GM19452 (cell line): Measurements from ENCODE around the gene TMEM272.

Experiments used
- ATAC-seq: cut with Tn5 transposase; IDR thresholded peaks from one replicate; pipeline ENCODE4 v1.9.1; 2021; ENCODE audit not compliant: unreplicated experiment

The TMEM272 gene

GRCh38 chr13:51783428-51784094 lies 61.4 kb downstream of the TMEM272 start:
- ATAC-seq, result no peak

- ATAC-seq, result no peak
Measured at GRCh38 chr13:51782026-51782710, 62.8 kb downstream of the TMEM272 start.

DNA sequence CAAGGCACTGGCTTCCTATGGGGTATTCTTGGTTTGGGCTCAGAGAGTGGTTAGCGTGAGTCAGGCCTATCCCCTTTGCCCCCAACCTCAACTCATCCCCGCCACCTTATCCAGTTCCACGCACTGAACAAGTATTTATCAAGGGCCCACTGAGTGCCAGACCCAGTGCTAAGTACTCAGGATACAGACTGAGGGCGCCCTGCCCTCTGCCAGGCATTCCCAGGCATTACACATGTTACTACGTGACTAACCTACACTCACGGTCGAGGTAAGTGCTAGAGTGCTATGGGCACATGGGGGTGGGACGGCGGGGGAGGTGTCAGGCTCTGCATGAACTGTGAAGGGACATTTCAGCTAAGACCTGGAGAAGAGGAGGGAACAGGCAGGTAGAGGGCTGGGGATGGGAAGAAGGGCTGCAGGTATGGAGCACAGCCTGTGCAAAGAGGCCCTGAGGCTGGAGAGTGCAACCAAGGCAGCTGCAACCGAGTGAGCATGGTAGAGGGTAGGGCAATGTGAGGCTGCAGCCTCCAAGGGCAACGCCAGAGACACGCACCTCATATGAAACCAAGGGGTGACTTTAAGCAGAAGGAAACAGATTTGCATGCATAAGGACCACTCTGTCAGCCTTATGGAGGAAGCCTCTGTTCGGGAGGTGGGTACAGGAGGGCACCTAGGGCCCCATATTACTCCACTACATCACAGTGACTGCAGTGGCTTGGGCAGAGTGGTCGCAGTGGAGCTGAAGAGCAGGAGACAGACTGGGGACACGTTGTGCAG lies 63.5 kb downstream of the TMEM272 start:
- no peak for ATAC-seq

DNA sequence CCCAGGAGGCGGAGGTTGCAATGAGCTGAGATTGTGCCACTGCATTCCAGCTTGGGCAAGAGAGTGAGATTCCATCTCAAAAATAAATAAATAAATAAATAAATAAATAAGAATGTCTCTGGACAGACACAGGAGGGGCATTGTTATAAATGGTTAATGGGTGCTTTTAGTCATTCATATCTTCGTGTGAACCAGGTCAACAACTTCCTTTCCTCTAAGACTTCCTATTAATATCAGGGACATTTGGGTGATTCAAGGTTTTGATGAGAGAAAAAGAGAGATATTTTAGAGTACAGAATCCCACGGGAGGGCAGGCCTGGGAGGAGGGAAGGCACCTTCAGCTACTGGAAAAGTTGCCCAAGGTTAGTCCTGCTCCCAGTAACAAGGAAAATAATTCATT lies 64.9 kb downstream of the TMEM272 start:
- ATAC-seq, result no peak

- no peak for ATAC-seq
Measured at GRCh38 chr13:51778392-51778791, 66.6 kb downstream of the TMEM272 start.

- no peak for ATAC-seq
Measured at GRCh38 chr13:51777921-51778320, 67.1 kb downstream of the TMEM272 start.

- ATAC-seq, result no peak
Measured at GRCh38 chr13:51776179-51776578, 68.8 kb downstream of the TMEM272 start.

DNA sequence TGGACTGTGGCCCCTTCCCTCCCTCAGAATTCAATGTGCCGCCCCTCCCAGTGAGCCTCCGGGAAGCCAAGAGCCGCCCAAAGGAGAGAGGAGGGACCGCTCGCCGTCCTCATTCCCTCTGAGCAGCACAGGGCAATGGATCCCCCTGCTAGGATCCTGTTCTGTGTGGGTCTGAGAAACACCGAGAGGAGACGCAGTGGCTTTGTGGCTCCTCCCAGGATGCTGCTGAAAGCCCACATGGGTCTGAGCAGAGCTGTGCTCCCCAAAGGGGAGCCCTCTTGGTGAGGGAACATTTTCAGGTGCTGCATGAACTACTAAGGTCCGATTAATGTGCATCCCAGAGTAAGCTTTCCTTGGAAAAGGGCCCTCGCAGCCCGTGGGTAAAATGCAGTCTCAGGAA lies 71.5 kb downstream of the TMEM272 start:
- ATAC-seq, result no peak

DNA sequence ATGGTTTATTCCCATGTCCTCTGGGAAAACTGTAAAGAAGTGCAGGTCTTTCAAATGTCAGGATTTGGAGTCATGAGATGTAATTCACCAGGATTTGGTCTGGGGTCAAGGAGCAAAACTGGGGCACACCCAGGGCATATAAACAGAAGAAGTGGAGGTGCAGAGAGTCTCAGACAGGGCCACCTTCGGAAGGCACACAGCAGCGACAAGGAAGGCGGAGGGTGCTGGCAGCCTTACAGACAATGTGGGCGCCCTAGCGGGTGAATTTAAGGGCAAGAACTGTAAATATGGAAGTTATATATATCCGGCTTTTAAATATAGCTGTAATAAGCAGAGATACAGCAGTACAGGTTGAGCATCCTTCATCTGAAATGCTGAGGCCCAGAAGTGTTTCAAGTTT lies 72.2 kb downstream of the TMEM272 start:
- no peak for ATAC-seq

- no peak for ATAC-seq
Measured at GRCh38 chr13:51772105-51772455, 72.9 kb downstream of the TMEM272 start.

- no peak for ATAC-seq
Measured at GRCh38 chr13:51771418-51772104, 73.4 kb downstream of the TMEM272 start.

DNA sequence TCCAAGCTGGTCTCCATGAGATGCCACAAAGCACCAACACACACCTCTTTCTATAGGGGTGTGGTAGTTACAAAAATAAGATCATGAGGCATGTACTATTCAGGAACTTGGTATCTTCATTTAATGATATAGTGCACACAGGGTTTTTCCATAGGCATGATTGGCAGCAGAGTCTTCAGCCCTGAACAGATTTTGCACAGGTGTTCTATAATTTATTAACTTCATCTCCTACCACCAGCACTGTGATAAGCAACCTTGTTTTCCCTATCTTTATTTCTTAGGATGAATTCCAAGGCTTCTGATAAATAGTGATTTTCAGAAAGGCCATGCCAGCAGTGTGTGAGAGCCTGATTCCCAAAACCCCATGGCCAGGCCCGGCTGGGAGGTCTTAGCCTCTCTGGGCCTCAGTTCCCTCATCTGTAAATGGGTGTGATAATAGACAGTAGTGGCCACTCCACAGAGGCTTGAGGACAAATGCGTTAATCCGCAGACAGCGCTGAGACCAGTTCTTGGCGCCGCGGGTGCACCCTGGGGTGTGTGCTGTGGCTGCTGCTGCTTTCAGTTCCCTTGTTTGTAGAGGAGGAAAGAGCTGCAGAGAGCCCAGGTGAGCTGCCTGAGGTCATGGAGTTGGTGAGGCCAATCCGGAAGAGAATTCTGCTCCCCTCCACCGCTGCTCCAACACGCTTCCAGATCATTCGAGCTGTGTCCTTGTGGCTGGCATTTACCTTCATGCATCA lies 74.1 kb downstream of the TMEM272 start:
- no peak for ATAC-seq

- ATAC-seq, result no peak
Measured at GRCh38 chr13:51770160-51770559, 74.8 kb downstream of the TMEM272 start.

DNA sequence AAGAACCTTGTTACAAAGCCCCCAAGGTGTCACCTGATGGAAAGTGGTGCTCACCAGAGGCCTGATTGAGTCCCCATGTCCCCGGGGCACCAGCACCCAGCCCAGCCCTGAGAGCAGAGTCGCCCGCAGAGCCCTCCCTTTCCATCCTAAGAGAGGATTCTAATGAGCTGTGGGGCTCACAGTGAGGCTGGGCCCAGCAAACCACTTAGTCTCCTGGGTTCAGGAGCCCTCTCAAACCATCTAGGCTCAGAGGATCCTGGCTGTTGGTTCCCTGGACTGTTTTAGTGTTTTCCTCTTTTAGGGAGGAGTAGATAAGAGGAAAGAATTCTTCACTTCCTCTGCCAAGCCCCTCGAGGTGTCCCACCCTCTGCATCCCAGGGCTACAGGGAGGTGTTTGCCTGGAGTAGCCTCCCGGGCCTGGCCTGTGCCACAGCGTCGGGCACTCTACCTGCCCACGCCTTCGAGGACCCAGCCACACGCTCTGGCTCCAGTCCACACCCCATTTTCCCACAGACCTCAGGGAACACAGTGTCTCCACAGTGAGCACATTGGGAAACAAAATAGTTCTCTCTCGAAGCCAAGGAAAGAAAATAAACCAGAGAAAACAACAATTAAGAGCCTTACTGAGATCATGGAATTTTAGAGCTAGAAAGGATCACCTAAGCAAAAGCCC lies 75.4 kb downstream of the TMEM272 start:
- no peak for ATAC-seq

DNA sequence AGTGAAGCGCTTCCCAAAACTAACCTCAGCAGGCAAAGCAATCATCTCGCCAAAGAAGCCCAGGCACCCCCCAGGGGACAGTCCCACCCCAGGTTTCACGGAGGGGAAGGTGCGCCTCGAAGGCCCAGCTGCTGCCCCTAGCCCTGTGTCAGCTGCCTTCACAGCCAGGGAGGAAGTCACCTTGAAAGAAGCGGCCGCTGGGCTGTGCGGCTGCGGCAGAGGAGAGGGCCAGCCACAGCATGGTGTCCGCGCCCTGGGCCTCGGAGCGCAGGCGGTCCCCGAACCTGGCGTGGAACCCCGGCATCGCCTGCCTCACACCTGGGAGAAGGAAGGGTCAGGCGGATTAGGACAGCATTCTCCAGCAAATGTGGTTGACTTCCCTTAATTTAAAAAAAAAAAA lies 76.0 kb downstream of the TMEM272 start:
- no peak for ATAC-seq

DNA sequence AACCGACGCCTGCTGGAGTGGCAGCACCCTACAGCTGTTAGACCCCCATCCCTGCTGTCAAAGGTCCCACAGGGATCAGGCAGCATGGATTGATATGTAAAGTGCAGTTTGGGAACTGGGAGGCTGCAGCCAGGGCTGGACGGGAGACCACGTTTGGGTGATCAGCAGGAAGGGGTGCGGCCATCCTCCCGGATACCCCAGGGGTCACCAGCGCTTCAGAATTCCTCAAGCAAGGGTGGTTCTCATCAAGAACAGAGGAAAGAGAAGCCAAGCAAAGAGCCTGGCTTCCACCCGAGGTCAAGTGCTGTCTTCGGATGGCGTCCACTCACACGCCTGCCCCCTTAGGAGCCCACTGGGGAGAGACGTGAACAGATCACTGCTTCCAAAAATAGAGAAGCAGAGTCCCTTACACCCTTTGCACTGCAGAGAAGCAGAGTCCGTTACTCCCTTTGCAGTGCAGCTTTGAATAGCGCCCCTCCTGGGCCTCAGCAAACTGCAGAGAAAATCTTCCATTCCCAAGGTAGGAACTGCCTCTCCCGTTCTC lies 76.5 kb downstream of the TMEM272 start:
- ATAC-seq, result no peak

GRCh38 chr13:51767100-51767499 lies 77.9 kb downstream of the TMEM272 start:
- no peak for ATAC-seq

DNA sequence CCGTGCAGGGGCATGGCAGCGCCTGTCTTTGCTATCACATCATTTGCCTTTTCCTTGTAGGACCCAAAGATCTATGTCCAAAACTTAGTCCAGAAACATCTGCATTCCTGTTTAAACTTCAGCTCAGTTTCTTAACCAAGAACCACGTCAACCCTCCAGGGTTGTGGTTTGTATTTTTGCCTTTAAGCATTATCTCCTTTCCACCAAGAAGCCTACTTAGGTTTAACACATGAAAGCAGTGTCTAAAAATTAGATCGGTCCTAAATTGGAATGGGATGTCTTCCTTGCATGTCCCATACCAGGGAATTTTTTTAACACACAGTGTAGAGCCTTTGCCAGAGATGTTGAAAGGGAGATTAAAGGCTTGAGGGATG lies 79.8 kb downstream of the TMEM272 start:
- no peak for ATAC-seq

DNA sequence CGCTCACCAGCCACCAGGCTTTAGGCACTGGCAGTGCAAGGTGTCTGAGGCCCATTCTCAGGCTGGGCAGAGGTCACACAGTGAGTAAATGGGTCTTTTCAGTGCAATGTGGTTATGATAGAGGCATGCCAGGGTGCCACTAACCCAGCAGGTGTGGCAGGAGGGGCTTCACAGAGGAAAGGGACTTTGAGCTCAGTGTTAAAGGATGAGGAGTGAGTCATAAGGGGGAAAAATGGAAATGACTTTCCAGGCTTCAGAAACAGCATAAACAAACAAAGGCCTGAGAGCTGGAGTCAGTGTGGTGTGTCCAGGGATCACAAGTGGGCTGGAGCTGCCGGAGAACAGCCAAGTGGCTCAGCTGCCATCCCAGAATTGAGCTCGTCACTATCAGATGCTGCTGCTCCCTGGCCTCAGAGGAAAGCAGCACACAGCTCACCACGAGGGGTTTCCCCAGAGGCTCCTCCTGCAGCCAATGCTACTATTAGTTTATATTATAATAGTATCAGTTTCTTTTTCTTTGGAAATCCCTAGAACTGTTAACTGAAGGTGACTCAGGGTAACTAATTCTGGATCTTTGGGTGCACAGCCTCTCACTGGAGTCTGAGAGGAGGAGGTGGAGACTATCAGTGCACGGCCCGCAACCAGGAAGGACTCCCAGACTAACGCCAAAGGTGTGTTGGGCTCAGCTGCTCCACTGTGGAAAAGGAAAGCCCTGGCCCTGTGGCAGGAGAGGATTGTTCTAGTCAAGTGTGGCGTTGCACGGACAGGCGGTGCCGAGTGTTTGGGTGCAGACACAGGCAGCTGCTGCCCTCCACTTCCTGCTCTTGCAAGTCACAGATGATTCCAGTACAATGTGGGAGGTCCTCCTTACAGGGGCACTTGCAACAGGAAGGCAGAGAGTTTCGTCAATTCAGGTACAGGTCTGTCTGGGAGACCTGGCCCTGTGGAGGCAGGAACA lies 80.5 kb downstream of the TMEM272 start:
- ATAC-seq, result peak; percentile 81
